ENCODE measurements around the gene GINS2. TPM values are rescaled to one million over a fixed set of nuclear protein-coding genes. Genes with fewer than 3 reads are reported as not detected.

GINS2 gene
- total RNA-seq, 2 experiments from 2014 or later, result 74.3 to 142 TPM

- intact Hi-C loops (cut with micrococcal nuclease; ENCODE audit: unreplicated experiment), result loop anchor here (5.0 kb wide), 1 partner anchor 42 kb away; no protein-coding TSS in a partner anchor
- no peak overlapping the region for H3K27ac ChIP-seq (ENCODE audit: low read depth, low read length, poor library complexity, severe bottlenecking)
- POLR2A ChIA-PET, result interaction anchor here (0.6 kb wide), 1 partner anchor 1663 kb away, joined by 3 read pairs; no protein-coding TSS in a partner anchor
- no peaks in the 10 kb centered on the region for H3K36me3 ChIP-seq (ENCODE audit: insufficient read depth, low read length)
- no peak overlapping the region for H3K4me3 ChIP-seq (ENCODE audit: low read depth, low read length, poor library complexity, severe bottlenecking)
- H3K9me2 ChIP-seq (ENCODE audit: insufficient read depth, low read length), result no peaks in the 10 kb centered on the region
- H2AFZ ChIP-seq (ENCODE audit: low read length), result no peak overlapping the region
- no peaks in the 10 kb centered on the region for H3K79me2 ChIP-seq (ENCODE audit: insufficient read depth, low read depth, low read length)
- H4K20me1 ChIP-seq (ENCODE audit: insufficient read depth, low read length), result no peaks in the 10 kb centered on the region
- H3K4me2 ChIP-seq (ENCODE audit: low read length), result no peak overlapping the region
- CTCF ChIA-PET (ENCODE audit: unreplicated experiment), result interaction anchor here (1.0 to 1.9 kb wide), 3 partner anchors 34 to 61 kb away, joined by 3 to 7 read pairs (median 3); no protein-coding TSS in a partner anchor
- no TSS peak for BruUV-seq (replicated peaks)
- TF ChIP-seq CTCF (conservative IDR thresholded peaks at IDR 0.05; ENCODE audit: low read length) (no peak), EZH2phosphoT487 (IDR thresholded peaks at IDR 0.05; ENCODE audit: borderline replicate concordance, low read depth, low read length) (no peak)
- no peak for DNase-seq (ENCODE audit: low spot score)
- no peaks in the 10 kb centered on the region for H3K9me3 ChIP-seq (ENCODE audit: low read length)
- H3K4me1 ChIP-seq (ENCODE audit: insufficient read depth, low read length, poor library complexity, severe bottlenecking), result peaks cover 8% of the 10 kb centered on the region
Observed at GRCh38 chr16:85719605-85720301, 31.0 kb upstream of the GINS2 start.

- no peak for TF ChIP-seq EZH2phosphoT487 (IDR thresholded peaks at IDR 0.05; ENCODE audit: borderline replicate concordance, low read depth, low read length)
- TF ChIP-seq CTCF (conservative IDR thresholded peaks at IDR 0.05; ENCODE audit: low read length), result peak; percentile 93
- DNase-seq (ENCODE audit: low spot score), result peak; percentile 61
- Histone ChIP-seq H3K9me2 (ENCODE audit: insufficient read depth, low read length) (no peaks in the 10 kb centered on the region), H3K9me3 (ENCODE audit: low read length) (no peaks in the 10 kb centered on the region), H3K4me3 (ENCODE audit: low read depth, low read length, poor library complexity, severe bottlenecking) (no peak overlapping the region), H4K20me1 (ENCODE audit: insufficient read depth, low read length) (no peaks in the 10 kb centered on the region), H2AFZ (ENCODE audit: low read length) (no peak overlapping the region), H3K4me1 (ENCODE audit: insufficient read depth, low read length, poor library complexity, severe bottlenecking) (peaks cover 8% of the 10 kb centered on the region), H3K4me2 (ENCODE audit: low read length) (no peak overlapping the region), H3K79me2 (ENCODE audit: insufficient read depth, low read depth, low read length) (no peaks in the 10 kb centered on the region), H3K36me3 (ENCODE audit: insufficient read depth, low read length) (no peaks in the 10 kb centered on the region), H3K27ac (ENCODE audit: low read depth, low read length, poor library complexity, severe bottlenecking) (no peak overlapping the region)
- BruUV-seq (replicated peaks), result no TSS peak
- ChIA-PET CTCF (ENCODE audit: unreplicated experiment) (interaction anchor here (0.6 to 1.9 kb wide), 6 partner anchors 14 to 60 kb away, joined by 3 to 7 read pairs (median 3); no protein-coding TSS in a partner anchor), POLR2A (interaction anchor here (0.6 to 1.0 kb wide), 2 partner anchors 40 to 82 kb away, joined by 3 to 4 read pairs; no protein-coding TSS in a partner anchor)
- intact Hi-C loops (cut with micrococcal nuclease; ENCODE audit: unreplicated experiment), result loop anchor here (1.0 to 5.0 kb wide), 4 partner anchors 31 to 59 kb away; no protein-coding TSS in a partner anchor
Observed at GRCh38 chr16:85718682-85719081, 29.9 kb upstream of the GINS2 start.

- no peak for TF ChIP-seq CTCF (conservative IDR thresholded peaks at IDR 0.05; ENCODE audit: low read length)
- no peak for TF ChIP-seq EZH2phosphoT487 (IDR thresholded peaks at IDR 0.05; ENCODE audit: borderline replicate concordance, low read depth, low read length)
- Histone ChIP-seq H2AFZ (ENCODE audit: low read length) (no peak overlapping the region), H3K4me1 (ENCODE audit: insufficient read depth, low read length, poor library complexity, severe bottlenecking) (peaks cover 8% of the 10 kb centered on the region), H3K27ac (ENCODE audit: low read depth, low read length, poor library complexity, severe bottlenecking) (no peak overlapping the region), H3K4me2 (ENCODE audit: low read length) (no peak overlapping the region), H3K36me3 (ENCODE audit: insufficient read depth, low read length) (no peaks in the 10 kb centered on the region), H3K9me3 (ENCODE audit: low read length) (no peaks in the 10 kb centered on the region), H3K79me2 (ENCODE audit: insufficient read depth, low read depth, low read length) (no peaks in the 10 kb centered on the region), H3K9me2 (ENCODE audit: insufficient read depth, low read length) (no peaks in the 10 kb centered on the region), H3K4me3 (ENCODE audit: low read depth, low read length, poor library complexity, severe bottlenecking) (no peak overlapping the region), H4K20me1 (ENCODE audit: insufficient read depth, low read length) (no peaks in the 10 kb centered on the region)
- BruUV-seq (replicated peaks), result no TSS peak
- DNase-seq (ENCODE audit: low spot score), result no peak
- intact Hi-C loops (cut with micrococcal nuclease; ENCODE audit: unreplicated experiment), result loop anchor here (1.0 to 5.0 kb wide), 4 partner anchors 31 to 59 kb away; no protein-coding TSS in a partner anchor
- ChIA-PET CTCF (ENCODE audit: unreplicated experiment) (interaction anchor here (0.6 to 1.9 kb wide), 3 partner anchors 19 to 59 kb away, joined by 3 to 7 read pairs (median 3); no protein-coding TSS in a partner anchor), POLR2A (interaction anchor here (0.6 to 1.0 kb wide), 2 partner anchors 41 to 83 kb away, joined by 3 to 4 read pairs; no protein-coding TSS in a partner anchor)
Observed at GRCh38 chr16:85718153-85718477, 29.4 kb upstream of the GINS2 start.

All from OCI-LY7 (cell line).